ENCODE results near the gene FAM241A. TPM values are rescaled to one million over a fixed set of nuclear protein-coding genes. Genes with fewer than 3 reads are reported as not detected.

Gene FAM241A
- polyA plus RNA-seq, 1 experiment = 0.36 TPM

GRCh38 chr4:112238833-112239232 is 93.6 kb downstream of the FAM241A start:
- Histone ChIP-seq H3K4me3 (ENCODE audit: low read depth, low read length) (no peak overlapping the region), H3K27me3 (ENCODE audit: control insufficient read depth, insufficient read depth, low read length) (no peaks in the 10 kb centered on the region), H3K27ac (ENCODE audit: low read depth, low read length) (no peak overlapping the region), H3K9me3 (ENCODE audit: control insufficient read depth, insufficient read depth, low read length) (no peaks in the 10 kb centered on the region)
- ChIA-PET POLR2A (no interaction called here), CTCF (interaction anchor here (7.3 kb wide), 1 partner anchor 138 kb away, joined by 166 read pairs; no protein-coding TSS in a partner anchor)
- no peak for TF ChIP-seq CTCF (IDR thresholded peaks at IDR 0.05; ENCODE audit: low read depth, low read length)
- DNase-seq (ENCODE audit: low read depth, low spot score) = no peak

Other genes with a start within 250 kb of the FAM241A start
- 7.6 and 11.8 TPM in 2 replicates for gene AP1AR, start 86.3 kb downstream of the FAM241A start, polyA plus RNA-seq (2011; rRNA removed)
- 8.8 and 10.9 TPM in 2 replicates for gene TIFA, start 140.4 kb downstream of the FAM241A start, polyA plus RNA-seq (2011; rRNA removed)
- gene ALPK1, start 151.9 kb downstream of the FAM241A start, polyA plus RNA-seq (2011; rRNA removed) = 11.5 and 14.0 TPM in 2 replicates

Measured in AG04450 (cell line).